ENCODE results near the gene EEA1.
A peak's percentile ranks its signal among the peaks of the same experiment; 100 is the strongest.

Gene EEA1

GRCh38 chr12:92775416-92775815 is 153.7 kb downstream of the EEA1 start:
- in situ Hi-C loops (cut with MboI; ENCODE audit: low pct_unique_long_range_greater_than_20kb, low sequenced_read_pairs, unreplicated experiment) = loop anchor here (25.0 kb wide), 1 partner anchor 1312 kb away; no protein-coding TSS in a partner anchor
- no peak for TF ChIP-seq CTCF (IDR thresholded peaks at IDR 0.05; ENCODE audit: extremely low read depth, insufficient read depth, missing control alignments)
- DNase-seq (ENCODE audit: low spot score) = no peak

- TF ChIP-seq CTCF (IDR thresholded peaks at IDR 0.05; ENCODE audit: extremely low read depth, insufficient read depth, missing control alignments) = no peak
- in situ Hi-C loops (cut with MboI; ENCODE audit: low pct_unique_long_range_greater_than_20kb, low sequenced_read_pairs, unreplicated experiment) = no loop called here
- no peak for DNase-seq (ENCODE audit: low spot score)
Measured at GRCh38 chr12:92771001-92771400, 158.1 kb downstream of the EEA1 start.

DNA sequence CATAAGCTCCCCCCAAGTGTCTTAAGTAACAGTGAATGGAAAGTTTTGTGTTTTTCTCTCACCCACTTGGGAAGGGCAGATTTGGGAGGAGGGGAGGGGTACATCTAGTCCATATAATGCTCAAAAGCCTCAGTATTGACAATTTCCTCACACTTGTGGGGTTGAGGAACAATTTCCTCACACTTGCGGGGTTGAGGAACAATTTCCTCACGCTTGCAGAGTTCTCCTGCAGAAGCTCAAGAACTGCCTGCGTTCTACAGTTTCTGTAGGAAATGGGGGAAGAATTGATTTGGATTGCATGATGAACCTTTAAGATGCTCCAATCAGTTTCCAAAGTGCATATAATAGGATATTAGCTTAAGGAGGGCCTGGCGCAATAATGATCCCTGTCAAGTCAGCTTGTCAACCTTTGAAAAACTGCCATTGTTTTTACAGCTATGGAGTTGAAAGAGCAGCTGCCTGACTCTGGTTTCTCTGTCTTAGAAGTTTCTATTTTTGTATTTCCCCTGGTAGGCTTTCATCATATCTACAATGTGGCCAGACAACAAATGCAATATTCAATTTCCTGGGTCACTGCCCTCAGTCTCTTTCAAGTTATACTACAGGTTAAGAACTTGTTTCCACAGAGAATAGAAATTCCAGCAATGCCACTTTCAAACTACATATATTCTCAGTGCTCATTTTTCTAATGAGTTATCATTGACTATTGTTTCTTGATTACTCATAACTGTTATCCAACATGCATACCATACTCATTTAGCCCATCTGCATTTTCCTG is 159.8 kb downstream of the EEA1 start:
- in situ Hi-C loops (cut with MboI; ENCODE audit: low pct_unique_long_range_greater_than_20kb, low sequenced_read_pairs, unreplicated experiment) = no loop called here
- DNase-seq (ENCODE audit: low spot score) = peak; percentile 40
- TF ChIP-seq CTCF (IDR thresholded peaks at IDR 0.05; ENCODE audit: extremely low read depth, insufficient read depth, missing control alignments) = no peak

DNA sequence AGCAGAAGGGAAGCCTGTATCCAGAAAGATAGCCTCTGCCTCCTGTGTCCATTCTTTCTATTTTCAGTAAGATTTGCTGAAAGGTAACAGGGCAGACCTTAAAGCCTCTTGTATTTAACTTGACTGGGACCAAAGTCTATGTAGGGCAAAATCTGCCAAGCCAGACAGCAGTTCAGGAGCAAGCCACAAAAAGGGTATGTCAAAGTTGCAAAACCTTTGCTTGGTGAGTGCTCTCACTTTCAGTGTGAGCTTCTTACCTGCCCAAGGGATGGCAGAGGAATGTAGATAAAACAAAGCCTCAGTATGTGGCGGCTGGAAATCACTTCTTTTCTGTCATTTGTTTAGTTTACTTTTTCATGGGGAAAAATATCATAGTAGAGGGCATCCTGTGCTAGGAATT is 163.2 kb downstream of the EEA1 start:
- DNase-seq (ENCODE audit: low spot score) = no peak
- TF ChIP-seq CTCF (IDR thresholded peaks at IDR 0.05; ENCODE audit: extremely low read depth, insufficient read depth, missing control alignments) = no peak
- in situ Hi-C loops (cut with MboI; ENCODE audit: low pct_unique_long_range_greater_than_20kb, low sequenced_read_pairs, unreplicated experiment) = no loop called here

DNA sequence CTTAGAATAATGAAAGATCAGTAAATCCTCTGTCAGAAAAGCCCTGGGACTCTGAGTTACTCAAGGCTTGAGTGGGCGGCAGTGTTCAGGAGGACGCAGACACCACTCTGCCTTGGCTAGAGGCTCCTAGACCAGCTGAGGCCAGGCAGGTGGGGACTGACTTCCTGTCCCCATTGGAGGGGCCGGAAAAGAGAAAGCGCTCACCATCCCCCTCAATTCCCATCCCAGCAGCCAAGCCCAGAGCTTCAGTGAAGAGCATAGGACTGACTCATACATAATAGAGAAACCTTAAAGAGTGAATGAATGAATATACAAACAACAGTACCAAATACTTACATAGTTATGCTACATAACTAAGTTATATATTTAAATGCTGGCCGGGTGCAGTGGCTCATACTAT is 164.3 kb downstream of the EEA1 start:
- no peak for DNase-seq (ENCODE audit: low spot score)
- in situ Hi-C loops (cut with MboI; ENCODE audit: low pct_unique_long_range_greater_than_20kb, low sequenced_read_pairs, unreplicated experiment) = no loop called here
- no peak for TF ChIP-seq CTCF (IDR thresholded peaks at IDR 0.05; ENCODE audit: extremely low read depth, insufficient read depth, missing control alignments)

DNA sequence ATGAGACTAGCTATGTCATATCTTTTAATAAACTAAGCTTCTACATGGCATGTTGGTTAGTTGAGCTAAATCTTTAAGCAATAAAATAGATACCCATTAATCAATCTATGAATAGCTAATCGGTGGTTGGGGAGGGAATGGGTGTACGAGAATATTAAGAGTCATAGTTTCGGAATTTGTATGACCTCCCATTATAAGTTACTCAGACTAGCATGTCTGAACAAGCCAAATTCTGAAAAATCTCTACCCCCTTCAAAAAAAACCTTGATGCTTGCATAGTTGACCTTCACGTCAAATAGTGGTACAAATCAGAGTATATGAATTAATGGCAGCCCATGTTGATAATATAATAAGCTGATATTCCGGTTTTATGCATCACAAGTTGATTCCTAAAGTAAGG is 166.3 kb downstream of the EEA1 start:
- DNase-seq (ENCODE audit: low spot score) = no peak
- no peak for TF ChIP-seq CTCF (IDR thresholded peaks at IDR 0.05; ENCODE audit: extremely low read depth, insufficient read depth, missing control alignments)
- in situ Hi-C loops (cut with MboI; ENCODE audit: low pct_unique_long_range_greater_than_20kb, low sequenced_read_pairs, unreplicated experiment) = no loop called here
